DOHH2 (cell line): Measurements from ENCODE around the gene CFI.

Experiments
- H3F3A ChIP-seq: fragments of 200-600 bp; sonication (generic), shearing (Covaris generic); 2 replicates; pipeline ENCODE4 v1.6.0; 2016; ENCODE audit warnings: antibody characterized with exemption, mild to moderate bottlenecking; ENCODE audit not compliant: control insufficient read depth, insufficient read depth
- H3K27ac ChIP-seq: fragments of 200-600 bp; sonication (generic); 2 replicates; pipeline ENCODE4 v1.5.1; 2014; ENCODE audit warnings: low read depth, mild to moderate bottlenecking, low read length, moderate library complexity
- H3K27me3 ChIP-seq: fragments of 200-600 bp; sonication (generic); 2 replicates; pipeline ENCODE4 v1.6.1; 2014; ENCODE audit warnings: mild to moderate bottlenecking, low read length, mixed read lengths; ENCODE audit not compliant: control insufficient read depth
- H3K36me3 ChIP-seq: fragments of 200-600 bp; sonication (generic); 2 replicates; pipeline ENCODE4 v1.6.1; 2014; ENCODE audit warnings: mild to moderate bottlenecking, low read length, moderate library complexity, mixed read lengths; ENCODE audit not compliant: control insufficient read depth
- H3K4me1 ChIP-seq: fragments of 200-600 bp; sonication (generic); 2 replicates; pipeline ENCODE4 v1.6.1; 2014; ENCODE audit warnings: mild to moderate bottlenecking, low read length, mixed read lengths; ENCODE audit not compliant: control insufficient read depth
- H3K4me2 ChIP-seq: fragments of 200-600 bp; sonication (generic); 2 replicates; pipeline ENCODE4 v1.6.0; 2014; ENCODE audit warnings: mild to moderate bottlenecking, low read length, moderate library complexity
- H3K4me3 ChIP-seq: fragments of 200-600 bp; sonication (generic); 2 replicates; pipeline ENCODE4 v1.5.1; 2014; ENCODE audit warnings: mild to moderate bottlenecking, low read length, mixed read lengths
- H3K79me2 ChIP-seq: fragments of 200-600 bp; sonication (generic); 2 replicates; pipeline ENCODE4 v1.6.1; 2014; ENCODE audit warnings: mild to moderate bottlenecking, low read length, mixed read lengths; ENCODE audit not compliant: control insufficient read depth
- H3K9me2 ChIP-seq: fragments of 200-600 bp; sonication (generic); replicated peaks from 2 replicates; pipeline ENCODE4 v1.6.1; 2014; ENCODE audit warnings: mild to moderate bottlenecking, low read length, mixed read lengths; ENCODE audit not compliant: control insufficient read depth
- H3K9me3 ChIP-seq: fragments of 200-600 bp; sonication (generic); 2 replicates; pipeline ENCODE4 v1.6.1; 2014; ENCODE audit warnings: antibody characterized with exemption, low read length, mixed read lengths; ENCODE audit not compliant: control insufficient read depth, insufficient read depth
- H4K20me1 ChIP-seq: fragments of 200-600 bp; sonication (generic); 2 replicates; pipeline ENCODE4 v1.6.0; 2014; ENCODE audit warnings: low read depth, mild to moderate bottlenecking, antibody characterized with exemption, low read length, moderate library complexity; ENCODE audit not compliant: control insufficient read depth, insufficient read depth
- EZH2phosphoT487 ChIP-seq: fragments of 200-600 bp; sonication (generic); IDR thresholded peaks from 2 replicates; pipeline ENCODE4 v1.6.1; 2017; ENCODE audit warnings: borderline replicate concordance, mild to moderate bottlenecking, antibody characterized with exemption, low read length, moderate library complexity, mixed read lengths
- TF ChIP-seq, protein P1 (sequence below): fragments of 200-600 bp; sonication (generic); IDR thresholded peaks from one replicate; pipeline ENCODE4 v1.5.1; 2014; ENCODE audit warnings: antibody characterized with exemption, mild to moderate bottlenecking, low read depth, low read length; ENCODE audit not compliant: poor library complexity, severe bottlenecking

CFI gene

DNA sequence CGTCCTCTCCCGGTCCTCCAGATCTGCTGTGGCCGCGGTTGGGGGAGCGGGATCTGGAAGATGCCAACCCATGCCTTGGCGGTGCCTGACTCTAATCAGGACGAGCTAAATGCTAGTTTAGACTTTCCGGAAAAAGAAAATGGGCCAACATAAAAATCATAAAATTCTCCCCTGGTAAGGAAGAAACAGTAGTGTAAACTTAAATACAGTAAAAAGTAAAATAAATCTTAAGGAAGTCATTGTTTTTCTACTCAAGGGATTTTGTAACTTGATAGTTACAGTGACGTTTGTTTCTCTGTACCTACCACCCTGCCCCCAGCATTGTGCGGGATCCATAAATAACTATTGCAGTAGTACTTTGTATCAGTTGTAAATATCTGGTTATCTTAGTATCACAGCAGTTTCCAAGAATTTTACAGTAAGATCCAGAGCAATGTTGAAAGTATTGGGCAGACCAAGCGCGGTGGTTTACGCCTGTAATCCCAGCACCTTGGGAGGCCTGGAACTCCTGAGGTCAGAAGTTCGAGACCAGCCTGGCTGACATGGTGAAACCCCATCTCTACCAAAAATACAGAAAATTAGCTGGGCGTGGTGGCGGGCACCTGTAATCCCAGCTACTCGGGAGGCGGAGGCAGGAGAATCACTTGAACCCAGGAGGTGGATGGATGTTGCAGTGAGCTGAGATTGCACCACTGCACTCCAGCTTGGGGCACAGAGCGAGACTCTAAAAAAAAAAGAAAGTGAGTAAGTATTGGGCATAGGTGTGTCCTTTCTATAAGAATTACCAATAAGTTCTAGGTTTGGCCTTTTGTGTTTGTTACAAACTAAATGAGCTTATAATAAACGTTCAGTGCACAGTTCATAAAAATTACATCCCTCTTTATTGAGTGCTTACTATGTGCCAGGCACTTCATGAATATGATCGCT is 70.9 kb downstream of the CFI start:
- H3K9me3 ChIP-seq = no peaks in the 10 kb centered on the region
- H4K20me1 ChIP-seq = no peaks in the 10 kb centered on the region
- H3K4me3 ChIP-seq = peak overlapping the region; percentile 79
- H3F3A ChIP-seq = 0 out of 2 replicates have a peak, but pooled peaks cover 5% of the 10 kb centered on the region
- H3K79me2 ChIP-seq = peaks cover 35% of the 10 kb centered on the region
- no peaks in the 10 kb centered on the region for H3K9me2 ChIP-seq
- H3K36me3 ChIP-seq = no peaks in the 10 kb centered on the region
- TF ChIP-seq, protein P1, sequence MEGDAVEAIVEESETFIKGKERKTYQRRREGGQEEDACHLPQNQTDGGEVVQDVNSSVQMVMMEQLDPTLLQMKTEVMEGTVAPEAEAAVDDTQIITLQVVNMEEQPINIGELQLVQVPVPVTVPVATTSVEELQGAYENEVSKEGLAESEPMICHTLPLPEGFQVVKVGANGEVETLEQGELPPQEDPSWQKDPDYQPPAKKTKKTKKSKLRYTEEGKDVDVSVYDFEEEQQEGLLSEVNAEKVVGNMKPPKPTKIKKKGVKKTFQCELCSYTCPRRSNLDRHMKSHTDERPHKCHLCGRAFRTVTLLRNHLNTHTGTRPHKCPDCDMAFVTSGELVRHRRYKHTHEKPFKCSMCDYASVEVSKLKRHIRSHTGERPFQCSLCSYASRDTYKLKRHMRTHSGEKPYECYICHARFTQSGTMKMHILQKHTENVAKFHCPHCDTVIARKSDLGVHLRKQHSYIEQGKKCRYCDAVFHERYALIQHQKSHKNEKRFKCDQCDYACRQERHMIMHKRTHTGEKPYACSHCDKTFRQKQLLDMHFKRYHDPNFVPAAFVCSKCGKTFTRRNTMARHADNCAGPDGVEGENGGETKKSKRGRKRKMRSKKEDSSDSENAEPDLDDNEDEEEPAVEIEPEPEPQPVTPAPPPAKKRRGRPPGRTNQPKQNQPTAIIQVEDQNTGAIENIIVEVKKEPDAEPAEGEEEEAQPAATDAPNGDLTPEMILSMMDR = no peak
- TF ChIP-seq EZH2phosphoT487 = no peak
- peaks cover 21% of the 10 kb centered on the region for H3K4me1 ChIP-seq
- H3K27me3 ChIP-seq = no peaks in the 10 kb centered on the region
- no peak overlapping the region for H3K27ac ChIP-seq
- peak overlapping the region; percentile 83 for H3K4me2 ChIP-seq

DNA sequence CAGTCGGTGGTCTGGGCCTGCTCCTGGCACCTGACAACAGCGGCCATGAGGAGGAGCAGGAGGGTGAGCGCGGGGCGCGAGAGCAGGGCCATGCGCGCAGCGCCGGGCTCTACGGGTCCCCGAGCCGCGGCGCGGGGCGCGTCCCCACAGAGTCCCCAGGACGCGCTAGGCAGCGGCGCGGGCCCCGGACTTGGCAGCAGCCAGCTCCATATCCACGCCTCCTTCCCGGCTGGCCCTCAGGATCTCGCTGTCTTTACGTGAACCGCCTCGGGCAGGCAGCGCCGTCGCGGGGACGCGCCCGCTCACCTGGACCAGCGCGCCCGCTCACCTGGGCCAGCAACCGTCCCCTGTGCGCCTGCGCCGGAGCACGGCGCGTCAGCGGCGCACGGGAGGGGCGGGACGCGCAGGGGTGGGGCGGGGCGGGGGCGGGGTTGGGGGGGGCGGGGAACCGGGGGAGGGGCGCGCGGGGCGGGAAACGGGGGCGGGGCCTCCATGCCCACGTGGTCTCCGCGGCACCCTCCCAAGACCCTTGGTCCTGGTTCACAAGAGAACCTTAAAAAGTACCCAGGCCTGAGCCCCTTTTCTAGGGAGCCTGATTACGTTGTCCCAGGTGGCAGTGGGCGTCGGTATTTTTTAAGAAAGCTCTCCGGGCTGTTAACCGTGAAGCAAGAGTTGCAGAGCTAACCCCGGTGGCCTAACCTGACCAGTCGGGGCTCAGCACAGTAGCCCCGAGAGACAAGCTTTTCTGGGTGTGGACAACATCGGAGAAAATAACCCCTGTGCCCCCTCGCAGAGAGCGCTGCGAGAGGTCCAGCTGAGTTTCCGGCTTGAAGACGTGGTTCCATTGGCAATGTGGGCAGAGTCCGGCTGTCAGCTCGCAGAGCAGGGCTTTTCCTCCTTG is 71.8 kb downstream of the CFI start, which contains the start of gene PLA2G12A:
PLA2G12A (minus strand) TSS at position 353 of the 901 bp plus-strand sequence; CDS start at position 92, 261 bp downstream.
- Histone ChIP-seq H3K79me2 (peaks cover 43% of the 10 kb centered on the region), H3K27ac (no peak within 1 kb of the TSS), H3K4me3 (peak within 1 kb of the TSS; percentile 93), H3K9me2 (no peaks in the 10 kb centered on the region), H3K9me3 (no peaks in the 10 kb centered on the region), H3F3A (0 out of 2 replicates have a peak, but pooled peaks cover 5% of the 10 kb centered on the region), H3K4me1 (peaks cover 21% of the 10 kb centered on the region), H3K27me3 (no peaks in the 10 kb centered on the region), H3K4me2 (peak within 1 kb of the TSS; percentile 89), H4K20me1 (no peaks in the 10 kb centered on the region), H3K36me3 (no peaks in the 10 kb centered on the region)
- no peak for TF ChIP-seq EZH2phosphoT487
- TF ChIP-seq, protein P1 = peak; percentile 15

DNA sequence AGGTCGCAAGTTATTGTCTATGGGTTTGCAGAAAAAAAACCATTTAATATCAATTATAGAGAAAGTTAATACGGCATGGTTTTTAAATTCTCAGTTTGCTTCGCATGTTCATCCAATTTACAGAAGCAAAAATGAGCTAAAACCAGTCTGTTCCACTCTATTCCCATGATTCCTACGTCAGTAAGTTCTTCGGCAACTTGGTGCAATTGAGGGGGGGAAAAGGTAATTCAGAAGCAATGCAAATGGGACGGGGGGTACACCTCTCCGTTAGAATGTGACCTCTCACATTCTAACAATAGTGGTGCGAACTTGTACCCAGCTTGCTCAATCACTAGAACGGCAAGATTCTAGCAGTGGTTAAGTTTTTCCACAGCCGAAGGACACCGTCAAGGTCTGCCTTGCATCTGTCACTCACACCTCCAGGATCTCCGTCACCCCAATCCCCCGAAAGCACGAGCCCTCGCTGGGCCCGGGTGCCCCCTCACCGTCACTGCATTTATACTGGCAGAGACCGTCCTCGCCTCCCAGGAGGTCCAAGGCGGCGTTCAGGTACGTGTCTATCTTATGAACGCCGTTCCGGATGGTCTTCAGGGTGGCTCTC is 72.6 kb downstream of the CFI start:
- peaks cover 29% of the 10 kb centered on the region for H3K4me1 ChIP-seq
- H3K4me2 ChIP-seq = peak overlapping the region; percentile 89
- H3K4me3 ChIP-seq = peak overlapping the region; percentile 93
- no peaks in the 10 kb centered on the region for H4K20me1 ChIP-seq
- H3K79me2 ChIP-seq = peaks cover 50% of the 10 kb centered on the region
- no peaks in the 10 kb centered on the region for H3K9me3 ChIP-seq
- no peaks in the 10 kb centered on the region for H3K9me2 ChIP-seq
- no peaks in the 10 kb centered on the region for H3K27me3 ChIP-seq
- H3K36me3 ChIP-seq = 0 out of 2 replicates have a peak, but pooled peaks cover 2% of the 10 kb centered on the region
- H3K27ac ChIP-seq = no peak overlapping the region
- TF ChIP-seq, protein P1 = no peak
- TF ChIP-seq EZH2phosphoT487 = no peak
- 0 out of 2 replicates have a peak, but pooled peaks cover 5% of the 10 kb centered on the region for H3F3A ChIP-seq
